Activated CD8-positive, alpha-beta memory T cell treated with anti-CD3 and anti-CD28 coated beads for 24 hours (primary cell): ENCODE measurements around the gene MEIOSIN.

Experiments used
- DNase-seq: peaks from one replicate; pipeline ENCODE4 v3.0.0-alpha.2; 2020

The MEIOSIN gene

DNA sequence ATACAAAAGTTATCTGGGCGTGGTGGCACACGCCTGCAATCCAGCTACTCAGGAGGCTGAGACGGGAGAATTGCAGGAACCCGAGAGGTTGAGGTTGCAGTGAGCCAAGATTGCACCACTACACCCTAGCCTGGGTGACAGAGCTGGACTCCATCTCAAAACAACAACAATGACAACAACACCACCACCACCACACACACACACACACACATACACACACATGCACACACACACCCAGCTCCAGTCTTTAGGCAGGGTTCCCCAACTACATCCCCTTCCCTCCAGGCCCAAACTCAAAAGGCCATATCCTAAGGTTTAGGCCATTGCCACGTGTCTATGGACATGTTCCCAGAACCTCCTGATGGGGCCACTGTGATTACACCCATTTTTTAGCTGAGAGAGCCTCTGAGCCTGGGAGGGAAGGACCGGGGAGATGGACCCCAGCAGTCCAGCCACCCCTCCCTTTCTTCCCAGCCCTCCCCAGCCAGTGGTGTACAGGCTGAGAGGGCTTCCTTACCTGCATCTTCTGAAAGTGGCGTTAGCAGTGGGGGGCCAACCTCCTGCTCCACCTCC, 68.5 kb downstream of the MEIOSIN start:
- no peak for DNase-seq

GRCh38 chr19:45804140-45804958, 71.1 kb downstream of the MEIOSIN start:
- no peak for DNase-seq

DNA sequence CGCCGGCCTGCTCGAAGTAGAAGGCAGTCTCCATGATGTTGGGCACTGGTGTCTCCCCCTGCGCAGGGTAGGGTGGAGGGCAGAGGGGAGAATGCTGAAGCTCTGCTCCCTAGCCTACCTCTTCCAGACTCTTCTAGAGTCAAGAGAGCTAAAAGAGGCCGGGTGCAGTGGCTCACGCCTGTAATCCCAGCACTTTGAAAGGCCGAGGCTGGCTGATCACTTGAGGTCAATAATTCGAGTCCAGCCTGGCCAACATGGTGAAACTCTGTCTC, 71.7 kb downstream of the MEIOSIN start:
- DNase-seq = no peak

GRCh38 chr19:45805719-45806118, 72.5 kb downstream of the MEIOSIN start:
- no peak for DNase-seq

DNA sequence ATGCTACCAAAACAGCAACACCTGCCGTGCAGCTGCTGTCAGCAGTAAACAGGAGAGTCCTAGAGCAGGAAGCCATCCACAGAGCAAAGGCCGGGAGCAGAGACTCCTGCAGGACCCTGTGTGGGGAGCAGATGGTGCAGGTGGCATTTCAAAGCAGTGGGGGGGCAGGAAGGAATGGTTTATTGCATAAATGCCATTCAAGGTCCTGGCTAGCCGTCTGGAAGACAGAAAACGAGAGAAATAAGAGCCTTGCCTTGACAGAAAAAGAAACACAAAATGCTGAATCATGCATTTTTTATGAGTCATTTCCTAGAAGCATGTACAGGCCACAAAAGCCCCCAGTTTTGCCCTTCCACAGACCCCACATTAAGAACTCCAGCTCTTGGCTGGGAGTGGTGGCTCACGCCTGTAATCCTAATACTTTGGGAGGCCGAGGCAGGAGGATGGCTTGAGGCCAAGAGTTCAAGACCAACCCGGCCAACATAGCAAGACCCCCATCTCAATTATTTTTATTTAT, 76.5 kb downstream of the MEIOSIN start:
- no peak for DNase-seq

DNA sequence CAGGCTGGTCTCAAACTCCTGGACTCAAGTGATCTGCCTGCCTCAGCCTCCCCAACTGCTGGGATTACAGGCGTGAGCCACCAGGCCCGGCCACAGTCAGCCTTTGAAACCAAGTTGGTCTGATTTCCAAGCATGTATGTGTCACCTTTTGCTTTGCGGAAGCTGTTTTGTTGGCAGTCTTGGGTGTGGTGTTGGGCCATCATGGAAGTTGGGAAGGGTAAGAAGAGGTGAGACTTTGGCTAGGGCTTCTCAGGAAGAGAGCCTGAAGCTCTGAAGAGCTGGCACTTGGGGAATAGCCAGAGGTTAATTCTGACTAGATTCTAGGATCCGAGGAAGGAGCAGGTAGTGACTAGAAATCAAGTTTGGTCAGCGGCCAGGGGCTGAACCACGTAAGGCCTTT, 79.1 kb downstream of the MEIOSIN start:
- DNase-seq = no peak
